Stimulated activated CD4-positive, alpha-beta T cell treated with anti-CD3 and anti-CD28 coated beads, Interleukin-2, amount 100 ng/mL, for 4 hours (primary cell): ENCODE data around the gene LGALS3.
A peak's percentile ranks its signal among the peaks of the same experiment; 100 is the strongest.

Experiments
- DNase-seq: peaks from one replicate; pipeline ENCODE4 v3.0.0-alpha.2; 2020; ENCODE audit warnings: low read depth

The LGALS3 gene

GRCh38 chr14:55114720-55115119, 14.3 kb upstream of the LGALS3 start:
- DNase-seq = no peak

- DNase-seq = no peak
Measured at GRCh38 chr14:55115460-55115859, 13.6 kb upstream of the LGALS3 start.

GRCh38 chr14:55115861-55116245, 13.2 kb upstream of the LGALS3 start:
- DNase-seq = no peak

DNA sequence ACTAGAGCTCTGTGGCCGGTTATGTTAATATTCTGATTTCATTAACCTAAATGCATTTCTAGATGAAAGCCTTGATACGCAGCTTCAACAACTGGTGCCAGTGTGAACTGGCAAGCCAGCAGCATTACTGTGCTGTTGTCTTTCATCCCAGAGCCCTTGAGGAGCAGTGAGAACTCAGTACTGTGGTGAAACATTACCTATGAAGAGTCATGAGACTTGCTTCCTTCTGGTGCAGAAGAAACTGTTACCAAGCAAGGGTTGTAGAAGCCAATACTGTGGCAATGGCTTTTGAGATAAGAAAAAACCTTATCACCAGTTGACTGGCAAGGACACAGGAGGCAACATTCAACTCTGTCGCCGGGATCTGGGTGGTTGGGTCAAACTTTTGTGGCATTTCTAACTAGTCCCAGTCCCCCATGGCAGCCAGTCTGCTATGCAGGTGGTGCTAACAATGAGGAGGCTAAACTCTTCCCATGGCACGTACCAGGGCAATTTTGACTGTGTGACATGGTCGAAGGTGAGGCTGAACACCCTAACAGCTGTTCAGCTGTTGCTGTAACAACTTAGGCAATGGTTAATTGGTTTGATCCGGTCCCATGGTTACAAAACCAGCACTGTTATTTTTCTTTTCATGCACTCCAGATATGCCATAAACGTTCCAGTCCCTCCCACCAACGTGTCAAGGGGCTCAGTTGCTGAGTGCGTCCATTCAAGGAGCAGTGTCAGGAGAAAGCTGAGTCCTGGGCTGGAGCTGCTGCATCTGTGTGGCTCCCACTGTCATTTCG, 12.6 kb upstream of the LGALS3 start:
- no peak for DNase-seq

GRCh38 chr14:55117803-55118441, 11.1 kb upstream of the LGALS3 start:
- DNase-seq = no peak

DNA sequence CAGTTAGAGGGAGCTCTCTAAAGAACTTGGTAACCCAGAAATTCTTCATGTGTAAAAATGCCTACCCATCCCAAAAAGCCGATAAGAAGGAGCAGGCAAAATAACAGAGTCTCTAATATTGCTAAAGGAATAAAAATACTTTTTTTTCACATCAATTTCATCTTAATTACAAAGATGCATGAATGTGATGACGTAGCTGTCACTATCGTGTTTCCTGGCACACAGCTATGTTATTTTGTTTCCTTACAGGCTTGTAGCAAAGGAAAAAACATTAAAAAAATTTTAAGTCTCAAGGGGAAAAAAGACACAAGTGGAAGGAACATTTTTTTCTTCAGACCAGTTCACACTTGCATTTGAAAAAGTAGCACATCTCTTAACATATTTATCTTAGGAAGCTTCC, 10.3 kb upstream of the LGALS3 start:
- DNase-seq = no peak

DNA sequence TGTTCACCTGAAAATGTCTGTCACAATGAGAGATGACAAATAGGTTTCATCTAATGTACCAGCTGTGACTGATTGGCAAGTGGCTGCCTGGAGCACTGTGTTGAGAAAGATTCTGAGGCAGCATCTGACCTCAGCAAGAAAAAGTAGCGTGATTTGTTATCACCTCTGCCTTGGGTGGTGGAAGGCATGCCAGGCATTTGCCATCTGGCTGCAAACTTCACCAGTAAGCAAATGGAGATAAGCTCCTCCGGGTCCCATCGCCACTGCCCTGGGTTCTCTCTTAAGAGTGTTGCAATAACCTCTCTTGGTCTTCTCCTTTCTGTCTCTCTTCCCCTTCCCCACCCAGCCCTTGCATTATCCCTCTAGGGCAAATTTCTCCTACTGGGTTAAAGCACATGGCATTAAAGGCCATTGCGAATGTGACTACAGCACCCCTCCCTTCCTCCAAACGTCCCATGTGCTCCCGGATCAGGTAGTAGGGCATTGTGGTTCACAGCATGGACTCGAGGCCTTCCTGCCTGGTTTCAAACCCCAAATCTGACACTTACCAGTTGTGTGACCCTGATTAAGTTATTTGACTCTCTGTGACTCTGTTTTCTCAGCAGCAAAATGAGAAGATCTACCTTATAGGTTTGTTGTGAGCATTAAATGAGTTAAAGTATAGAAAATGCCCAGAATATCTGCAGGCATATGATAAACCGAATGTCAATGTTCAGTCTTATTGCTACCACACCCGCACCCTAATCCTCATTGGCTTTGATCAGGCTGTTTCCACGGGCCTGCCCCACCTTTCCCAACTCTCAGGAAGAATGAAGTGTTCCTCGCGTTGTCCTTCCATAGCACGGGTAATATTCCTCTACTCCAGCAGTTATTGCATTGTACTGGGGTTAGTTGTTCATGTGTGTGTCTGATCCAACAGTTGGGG, 8.2 kb upstream of the LGALS3 start:
- DNase-seq = no peak

GRCh38 chr14:55121628-55122439, 7.2 kb upstream of the LGALS3 start:
- no peak for DNase-seq

GRCh38 chr14:55122440-55122986, 6.5 kb upstream of the LGALS3 start:
- DNase-seq = no peak

- no peak for DNase-seq
Measured at GRCh38 chr14:55123101-55123500, 6.0 kb upstream of the LGALS3 start.

- no peak for DNase-seq
Measured at GRCh38 chr14:55123852-55124639, 5.0 kb upstream of the LGALS3 start.

DNA sequence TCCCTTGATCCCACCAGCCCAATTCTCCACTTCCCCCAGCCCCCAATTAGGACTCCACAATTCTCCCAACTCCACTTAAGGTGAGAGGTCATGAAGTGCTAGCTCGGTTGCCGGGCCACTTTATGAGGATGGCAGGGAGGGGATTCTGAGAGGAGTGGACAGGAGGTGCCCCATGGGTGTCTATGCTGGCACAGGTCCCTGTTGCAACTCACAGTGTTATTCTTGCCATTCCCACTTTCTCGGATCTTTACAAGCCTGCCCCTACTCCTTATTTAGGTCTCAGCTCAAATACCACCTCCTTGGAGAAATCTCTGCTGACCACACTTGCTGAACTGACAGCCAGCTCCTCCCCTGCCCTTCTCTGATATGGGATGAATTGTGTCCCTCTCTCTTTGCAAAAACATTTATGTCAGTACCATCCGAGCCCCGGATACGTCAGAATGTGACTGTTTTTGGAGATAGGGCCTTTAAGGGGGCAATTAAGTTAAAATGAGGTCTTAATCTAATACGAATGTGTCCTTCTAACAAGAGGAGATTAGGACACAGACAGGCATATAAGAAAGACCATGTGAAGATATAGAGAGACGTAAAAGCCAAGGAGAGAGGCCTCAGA, 4.2 kb upstream of the LGALS3 start:
- DNase-seq = no peak

DNA sequence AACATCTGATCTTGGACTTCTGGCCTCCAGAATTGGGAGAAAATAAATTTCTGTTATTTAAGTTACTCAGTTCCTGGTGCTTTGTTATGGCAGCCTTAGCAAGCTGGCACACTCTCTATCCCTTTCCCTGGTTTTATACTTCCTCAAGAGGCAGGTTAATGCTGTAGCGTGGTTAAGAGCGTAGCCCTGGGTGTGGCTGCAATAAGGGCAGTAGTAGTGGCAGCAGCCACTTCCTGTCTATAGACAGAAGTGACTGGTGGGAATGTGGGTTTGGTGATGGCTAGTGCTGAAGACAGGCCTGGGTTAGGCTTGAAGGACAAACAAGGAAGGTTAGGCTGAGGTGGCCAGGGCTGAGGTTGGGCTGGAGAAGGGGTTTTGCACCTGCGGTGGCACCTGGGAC, 3.6 kb upstream of the LGALS3 start:
- no peak for DNase-seq

- DNase-seq = no peak
Measured at GRCh38 chr14:55126034-55126433, 3.0 kb upstream of the LGALS3 start.

DNA sequence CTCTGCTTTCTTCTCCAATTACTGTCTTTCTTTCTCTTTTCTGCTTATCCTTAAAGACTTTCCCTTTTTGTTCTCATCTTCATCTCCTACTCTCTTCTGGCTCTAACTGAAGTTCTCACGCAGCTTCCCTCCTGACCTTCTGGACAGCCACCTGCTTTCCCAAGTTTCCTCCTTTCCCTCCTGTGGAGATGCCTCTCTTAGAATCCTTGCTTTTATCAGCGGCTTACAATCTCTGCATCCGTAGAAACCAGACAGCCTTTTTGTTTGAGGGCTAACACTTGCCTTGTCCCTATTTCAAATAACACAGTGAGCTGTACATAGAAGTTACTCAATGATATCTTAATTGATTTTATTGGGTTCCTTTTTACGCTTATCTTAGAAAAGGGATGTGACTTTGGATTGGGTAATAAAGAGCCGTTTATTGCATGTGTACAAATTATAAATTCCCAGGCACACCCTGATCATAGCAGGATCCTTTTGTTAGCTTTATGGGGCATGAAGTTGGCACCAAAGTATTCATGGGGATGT, 2.1 kb upstream of the LGALS3 start:
- DNase-seq = no peak

DNA sequence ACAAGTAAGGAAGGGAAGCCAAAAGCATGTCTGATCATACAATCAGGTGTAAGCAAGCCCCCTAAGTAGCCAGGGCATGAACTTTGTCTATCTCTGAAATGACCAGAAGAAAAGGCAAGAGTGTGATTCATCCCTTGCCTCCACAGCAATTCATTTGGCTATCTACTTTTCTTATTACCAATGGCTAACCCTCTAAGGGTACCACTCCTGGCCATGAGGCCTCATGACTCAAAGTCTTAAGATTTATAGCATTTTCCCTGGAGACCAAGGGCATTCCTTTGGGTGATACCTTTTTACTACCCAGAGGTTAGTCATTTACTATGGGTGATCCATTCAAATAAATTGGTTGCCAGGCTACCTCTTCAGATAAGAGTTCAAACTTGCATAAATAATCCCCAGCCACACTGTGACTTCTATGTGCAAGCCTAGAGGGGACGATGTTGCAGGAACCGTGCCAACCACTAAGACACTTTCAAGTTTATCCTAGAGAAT, 1.5 kb upstream of the LGALS3 start:
- no peak for DNase-seq

GRCh38 chr14:55128386-55129085, 516 bp upstream of the LGALS3 start:
- DNase-seq = no peak

DNA sequence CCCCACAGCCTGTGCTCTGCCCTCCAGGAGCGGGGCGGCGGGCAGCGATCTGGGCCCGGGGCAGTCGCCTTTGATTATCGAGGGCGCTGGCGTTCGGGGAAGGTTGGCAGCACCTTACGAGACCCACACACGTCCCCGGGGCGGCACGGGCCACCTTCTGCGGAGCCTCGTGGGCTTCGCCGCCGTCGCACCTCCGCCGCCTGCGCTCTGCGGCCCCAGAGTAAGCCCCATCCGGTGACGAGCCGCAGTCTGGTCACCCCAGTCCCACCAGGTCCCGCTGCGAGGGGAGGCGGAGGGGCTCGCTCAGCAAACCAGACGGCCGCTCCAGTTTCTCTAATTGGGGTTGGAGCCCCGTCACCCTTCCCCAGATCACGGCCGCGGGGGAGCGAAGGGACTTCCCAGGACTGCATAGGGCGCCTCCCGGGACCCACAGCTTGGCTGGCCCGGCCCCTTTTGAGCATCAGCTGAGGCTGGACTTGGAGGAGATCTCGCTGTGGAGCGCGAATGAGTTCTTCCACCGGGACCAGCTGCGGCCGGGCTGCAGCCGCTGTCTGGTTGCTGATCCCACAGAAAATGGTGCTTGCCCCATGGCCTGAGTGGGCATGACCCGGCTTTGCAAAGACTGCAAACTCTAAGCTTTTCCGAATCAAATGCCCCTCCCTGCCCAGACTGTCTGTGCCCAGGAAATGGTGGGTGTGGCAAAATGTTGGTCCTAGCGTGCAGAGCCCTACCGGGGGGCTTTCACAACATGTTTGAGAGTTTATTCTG, 560 bp downstream of the LGALS3 start:
- peak; percentile 28 for DNase-seq

GRCh38 chr14:55130196-55130550, 1.1 kb downstream of the LGALS3 start:
- no peak for DNase-seq
